ENCODE results near the gene KLF18.

- TF ChIP-seq CTCF (IDR thresholded peaks at IDR 0.05; ENCODE audit: low read depth, low read length) (no peak), EZH2phosphoT487 (IDR thresholded peaks at IDR 0.05; ENCODE audit: low read depth) (no peak)
These were observed 35.6 kb downstream of the KLF18 start for GRCh38 chr1:44105810-44106209.
